ENCODE results near the gene IGSF23.
"Not testable (repeated sequence)": the region's sequence is repeated elsewhere in the genome, so short reads cannot be mapped to it uniquely, and the experiment has no call there.

The IGSF23 gene

DNA sequence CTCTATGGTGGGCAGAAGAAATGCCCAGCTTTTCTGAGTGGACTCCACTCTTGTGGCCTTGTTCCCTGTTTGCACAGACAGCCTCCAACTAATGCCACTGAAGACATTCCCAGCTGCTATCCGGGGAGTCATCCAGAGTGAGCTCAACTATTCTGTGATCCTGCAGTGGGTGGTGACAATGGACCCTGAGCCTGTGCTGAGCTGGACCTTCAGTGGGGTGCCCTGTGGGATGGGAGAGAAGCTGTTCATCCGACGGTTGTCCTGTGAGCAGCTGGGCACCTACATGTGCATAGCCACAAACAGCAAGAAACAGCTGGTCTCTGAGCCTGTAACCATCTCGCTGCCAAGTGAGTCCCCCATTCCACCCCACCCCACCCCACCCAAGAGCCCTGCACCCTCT, 10.3 kb downstream of the IGSF23 start:
- H3K27me3 ChIP-seq (replicated peaks; ENCODE audit: control insufficient read depth, insufficient read depth, low read length, poor library complexity, severe bottlenecking), result no peaks in the 10 kb centered on the region
- H3K4me3 ChIP-seq (ENCODE audit: insufficient read depth, low read depth, low read length, poor library complexity, severe bottlenecking), result no peak overlapping the region
- no peaks in the 10 kb centered on the region for H3K36me3 ChIP-seq (ENCODE audit: control insufficient read depth, insufficient read depth, low read length)
- H3K9me3 ChIP-seq (ENCODE audit: control insufficient read depth, low read length), result no peaks in the 10 kb centered on the region
- H3K4me1 ChIP-seq (ENCODE audit: control insufficient read depth, insufficient read depth, low read length, poor library complexity, severe bottlenecking), result no peaks in the 10 kb centered on the region
- DNase-seq, result no peak
- H3K27ac ChIP-seq (ENCODE audit: insufficient read depth, low read length, poor library complexity, severe bottlenecking), result no peak overlapping the region

DNA sequence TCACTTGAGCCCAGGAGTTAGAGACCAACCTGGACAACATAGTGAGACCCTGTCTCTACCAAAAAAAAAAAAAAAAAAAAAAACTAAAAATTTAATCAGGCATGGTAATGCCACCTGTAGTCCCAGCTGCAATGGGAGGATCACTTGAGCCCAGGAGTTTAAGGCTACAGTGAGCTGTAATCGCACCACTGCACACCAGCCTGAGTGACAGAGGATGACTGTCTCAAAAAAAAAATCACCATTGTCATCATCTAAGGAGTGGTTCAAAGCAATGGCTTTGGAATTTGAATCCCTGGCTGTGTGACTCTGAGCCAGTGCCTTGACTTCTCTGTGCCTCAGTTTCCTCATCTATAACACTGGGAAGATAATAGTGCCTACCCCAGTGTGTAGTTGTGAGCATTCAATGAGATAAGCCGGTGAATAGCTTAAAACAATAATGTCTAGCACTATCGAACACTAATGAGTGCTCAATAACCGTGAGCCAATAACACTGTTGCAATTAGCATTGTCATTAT, 11.5 kb downstream of the IGSF23 start:
- H3K27me3 ChIP-seq (replicated peaks; ENCODE audit: control insufficient read depth, insufficient read depth, low read length, poor library complexity, severe bottlenecking), result no peaks in the 10 kb centered on the region
- H3K4me3 ChIP-seq (ENCODE audit: insufficient read depth, low read depth, low read length, poor library complexity, severe bottlenecking), result no peak overlapping the region
- no peaks in the 10 kb centered on the region for H3K9me3 ChIP-seq (ENCODE audit: control insufficient read depth, low read length)
- no peak for DNase-seq
- no peak overlapping the region for H3K27ac ChIP-seq (ENCODE audit: insufficient read depth, low read length, poor library complexity, severe bottlenecking)
- H3K36me3 ChIP-seq (ENCODE audit: control insufficient read depth, insufficient read depth, low read length), result no peaks in the 10 kb centered on the region
- no peaks in the 10 kb centered on the region for H3K4me1 ChIP-seq (ENCODE audit: control insufficient read depth, insufficient read depth, low read length, poor library complexity, severe bottlenecking)

DNA sequence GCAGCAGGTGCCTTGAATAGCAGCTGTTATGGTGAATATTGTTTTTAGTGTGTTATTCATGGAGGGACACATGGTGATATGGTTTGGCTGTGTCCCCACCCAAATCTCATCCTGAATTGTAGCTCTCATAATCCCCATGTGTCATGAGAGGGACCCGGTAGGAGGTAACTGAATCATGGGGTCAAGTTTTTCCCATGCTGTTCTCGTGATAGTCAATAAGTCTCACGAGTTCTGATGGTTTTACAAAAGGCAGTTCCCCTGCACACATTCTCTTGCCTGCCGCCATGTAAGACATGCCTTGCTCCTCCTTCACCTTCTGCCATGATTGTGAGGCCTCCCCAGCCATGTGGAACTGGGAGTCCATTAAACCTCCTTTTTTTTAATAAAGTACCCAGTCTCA, 12.3 kb downstream of the IGSF23 start:
- H3K36me3 ChIP-seq (ENCODE audit: control insufficient read depth, insufficient read depth, low read length); H3K27me3 ChIP-seq (replicated peaks; ENCODE audit: control insufficient read depth, insufficient read depth, low read length, poor library complexity, severe bottlenecking); H3K27ac ChIP-seq (ENCODE audit: insufficient read depth, low read length, poor library complexity, severe bottlenecking); DNase-seq; H3K4me3 ChIP-seq (ENCODE audit: insufficient read depth, low read depth, low read length, poor library complexity, severe bottlenecking); H3K9me3 ChIP-seq (ENCODE audit: control insufficient read depth, low read length); H3K4me1 ChIP-seq (ENCODE audit: control insufficient read depth, insufficient read depth, low read length, poor library complexity, severe bottlenecking): not testable (repeated sequence)

DNA sequence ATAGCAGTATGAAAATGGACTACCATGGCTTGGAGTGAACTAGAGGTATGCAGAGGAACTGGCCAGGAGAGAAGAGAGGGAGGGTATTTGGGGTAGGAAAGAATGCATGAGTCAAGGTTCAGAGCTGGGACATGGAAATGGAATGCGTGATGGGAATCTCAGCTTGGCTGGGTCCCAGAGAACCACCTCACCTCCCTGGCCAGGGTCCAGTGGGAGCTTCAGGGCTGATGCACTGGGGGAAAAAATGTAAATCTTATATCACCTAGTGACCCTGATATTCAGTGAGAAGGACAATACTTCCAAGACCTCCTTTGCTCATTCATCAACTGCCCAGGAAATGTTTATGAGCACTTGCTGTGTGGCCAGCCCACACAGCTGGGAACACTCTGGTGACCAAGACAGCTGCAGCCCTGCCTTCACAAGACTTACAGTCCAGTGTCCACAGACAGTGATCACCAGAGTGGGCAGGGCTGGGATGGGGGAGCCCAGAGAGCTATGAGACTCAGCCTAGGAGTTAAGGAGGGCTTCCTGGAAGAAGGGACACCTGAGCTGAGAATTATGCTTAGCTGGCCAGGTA, 12.8 kb downstream of the IGSF23 start:
- no peaks in the 10 kb centered on the region for H3K9me3 ChIP-seq (ENCODE audit: control insufficient read depth, low read length)
- H3K4me1 ChIP-seq (ENCODE audit: control insufficient read depth, insufficient read depth, low read length, poor library complexity, severe bottlenecking), result no peaks in the 10 kb centered on the region
- no peak overlapping the region for H3K4me3 ChIP-seq (ENCODE audit: insufficient read depth, low read depth, low read length, poor library complexity, severe bottlenecking)
- no peak overlapping the region for H3K27ac ChIP-seq (ENCODE audit: insufficient read depth, low read length, poor library complexity, severe bottlenecking)
- no peaks in the 10 kb centered on the region for H3K36me3 ChIP-seq (ENCODE audit: control insufficient read depth, insufficient read depth, low read length)
- no peak for DNase-seq
- no peaks in the 10 kb centered on the region for H3K27me3 ChIP-seq (replicated peaks; ENCODE audit: control insufficient read depth, insufficient read depth, low read length, poor library complexity, severe bottlenecking)

DNA sequence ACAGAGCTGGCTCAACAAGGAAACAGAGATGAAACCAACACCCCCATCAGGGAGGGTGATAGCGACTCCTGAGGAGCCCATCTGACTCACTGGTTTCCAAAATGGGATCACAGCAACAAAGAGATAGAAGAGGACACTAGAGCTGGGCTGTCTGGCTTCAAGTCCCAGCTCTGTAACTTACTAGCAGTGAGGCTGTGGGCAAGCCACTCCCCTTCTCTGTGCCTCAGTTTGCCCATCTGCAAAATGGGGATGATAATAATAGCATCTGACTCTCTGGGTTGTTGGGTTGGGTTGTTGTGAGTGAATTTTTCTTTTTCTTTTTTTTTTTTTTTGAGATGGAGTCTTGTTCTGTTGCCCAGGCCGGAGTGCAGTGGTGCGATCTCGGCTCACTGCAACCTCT, 14.3 kb downstream of the IGSF23 start:
- H3K36me3 ChIP-seq (ENCODE audit: control insufficient read depth, insufficient read depth, low read length), result no peaks in the 10 kb centered on the region
- H3K27me3 ChIP-seq (replicated peaks; ENCODE audit: control insufficient read depth, insufficient read depth, low read length, poor library complexity, severe bottlenecking), result no peaks in the 10 kb centered on the region
- H3K4me1 ChIP-seq (ENCODE audit: control insufficient read depth, insufficient read depth, low read length, poor library complexity, severe bottlenecking), result no peaks in the 10 kb centered on the region
- DNase-seq, result no peak
- no peaks in the 10 kb centered on the region for H3K9me3 ChIP-seq (ENCODE audit: control insufficient read depth, low read length)
- H3K4me3 ChIP-seq (ENCODE audit: insufficient read depth, low read depth, low read length, poor library complexity, severe bottlenecking), result no peak overlapping the region
- no peak overlapping the region for H3K27ac ChIP-seq (ENCODE audit: insufficient read depth, low read length, poor library complexity, severe bottlenecking)

DNA sequence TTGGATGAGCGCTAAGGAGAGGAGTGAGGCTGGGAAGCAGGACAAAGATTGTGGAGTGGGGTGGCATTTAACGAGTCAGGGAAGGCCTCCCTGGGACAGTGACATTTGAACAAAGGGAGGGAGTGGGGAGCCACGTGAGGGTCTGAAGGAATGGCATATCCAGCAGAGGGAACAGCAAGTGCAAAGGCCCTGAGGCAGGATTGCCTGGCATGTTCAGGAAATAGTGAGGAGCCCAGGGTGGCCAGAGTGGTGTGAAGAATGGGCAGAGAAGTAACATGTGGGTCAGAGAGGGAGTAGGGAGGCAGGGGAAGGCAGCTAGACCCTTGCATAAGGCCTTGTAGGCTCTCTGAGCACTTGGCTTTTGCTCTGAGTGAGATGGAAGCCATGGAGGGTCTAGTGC, 15.4 kb downstream of the IGSF23 start:
- Histone ChIP-seq H3K27me3 (replicated peaks; ENCODE audit: control insufficient read depth, insufficient read depth, low read length, poor library complexity, severe bottlenecking) (no peaks in the 10 kb centered on the region), H3K4me3 (ENCODE audit: insufficient read depth, low read depth, low read length, poor library complexity, severe bottlenecking) (no peak overlapping the region), H3K27ac (ENCODE audit: insufficient read depth, low read length, poor library complexity, severe bottlenecking) (no peak overlapping the region), H3K9me3 (ENCODE audit: control insufficient read depth, low read length) (no peaks in the 10 kb centered on the region), H3K36me3 (ENCODE audit: control insufficient read depth, insufficient read depth, low read length) (no peaks in the 10 kb centered on the region), H3K4me1 (ENCODE audit: control insufficient read depth, insufficient read depth, low read length, poor library complexity, severe bottlenecking) (no peaks in the 10 kb centered on the region)
- no peak for DNase-seq

DNA sequence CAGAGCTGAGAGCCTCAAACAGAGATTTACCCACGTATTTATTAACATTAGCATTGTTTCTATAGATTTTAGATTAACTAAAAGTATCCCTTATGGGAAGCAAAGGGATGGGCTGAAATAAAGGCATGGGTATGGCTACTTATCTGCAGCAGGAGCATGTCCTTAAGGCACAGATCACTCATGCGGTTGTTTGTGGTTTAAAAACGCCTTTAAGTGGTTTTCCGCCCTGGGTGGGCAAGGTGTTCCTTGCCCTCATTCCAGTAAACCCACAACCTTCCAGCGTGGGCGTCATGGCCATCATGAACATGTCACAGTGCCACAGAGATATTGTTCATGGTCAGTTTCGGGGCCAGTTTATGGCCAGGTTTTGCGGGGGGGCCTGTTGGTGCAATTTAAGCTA, 18.2 kb downstream of the IGSF23 start:
- not testable (repeated sequence) for H3K36me3 ChIP-seq (ENCODE audit: control insufficient read depth, insufficient read depth, low read length); H3K27ac ChIP-seq (ENCODE audit: insufficient read depth, low read length, poor library complexity, severe bottlenecking); H3K4me3 ChIP-seq (ENCODE audit: insufficient read depth, low read depth, low read length, poor library complexity, severe bottlenecking); H3K27me3 ChIP-seq (replicated peaks; ENCODE audit: control insufficient read depth, insufficient read depth, low read length, poor library complexity, severe bottlenecking); H3K4me1 ChIP-seq (ENCODE audit: control insufficient read depth, insufficient read depth, low read length, poor library complexity, severe bottlenecking); H3K9me3 ChIP-seq (ENCODE audit: control insufficient read depth, low read length); DNase-seq

DNA sequence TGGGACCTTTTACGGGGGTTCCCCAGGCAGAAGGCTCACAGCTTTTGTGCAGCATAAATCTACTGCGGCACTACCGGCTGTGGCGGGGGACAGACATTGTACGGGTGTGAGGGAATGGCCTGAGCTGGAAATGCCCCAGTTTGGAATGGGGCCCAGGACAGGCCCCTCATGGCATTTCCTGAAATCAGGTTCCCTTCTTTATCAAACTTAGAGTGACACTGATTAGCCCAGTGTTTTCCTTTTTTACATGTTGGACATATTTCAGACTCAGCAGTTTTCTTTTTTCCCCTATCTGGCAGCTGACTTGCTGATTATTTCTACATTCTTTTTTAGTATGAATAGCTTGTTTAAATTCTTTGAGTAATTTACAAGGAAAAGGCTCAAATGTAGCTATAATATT, 20.7 kb downstream of the IGSF23 start:
- H3K9me3 ChIP-seq (ENCODE audit: control insufficient read depth, low read length); DNase-seq; H3K27ac ChIP-seq (ENCODE audit: insufficient read depth, low read length, poor library complexity, severe bottlenecking); H3K4me3 ChIP-seq (ENCODE audit: insufficient read depth, low read depth, low read length, poor library complexity, severe bottlenecking); H3K36me3 ChIP-seq (ENCODE audit: control insufficient read depth, insufficient read depth, low read length); H3K27me3 ChIP-seq (replicated peaks; ENCODE audit: control insufficient read depth, insufficient read depth, low read length, poor library complexity, severe bottlenecking); H3K4me1 ChIP-seq (ENCODE audit: control insufficient read depth, insufficient read depth, low read length, poor library complexity, severe bottlenecking): not testable (repeated sequence)

DNA sequence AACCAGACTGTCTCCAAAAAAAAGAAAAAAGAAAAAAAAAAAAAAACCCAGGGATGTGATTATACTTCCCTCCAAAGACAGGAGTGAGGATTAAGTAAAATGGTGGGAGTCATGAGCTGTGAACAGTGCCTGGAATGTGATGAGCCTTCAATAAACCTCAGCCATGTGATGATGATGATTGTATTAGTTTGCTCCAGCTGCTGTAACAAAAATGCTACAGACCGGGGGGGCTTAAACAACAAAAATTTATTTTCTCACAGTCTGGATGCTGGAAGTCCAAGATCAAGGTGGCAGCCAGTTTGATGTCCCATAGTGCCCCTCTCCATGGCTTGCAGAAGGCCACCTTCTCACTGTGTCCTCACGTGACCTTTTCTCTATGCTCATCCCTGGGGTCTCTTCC, 21.4 kb downstream of the IGSF23 start:
- Histone ChIP-seq H3K4me1 (ENCODE audit: control insufficient read depth, insufficient read depth, low read length, poor library complexity, severe bottlenecking) (no peaks in the 10 kb centered on the region), H3K27ac (ENCODE audit: insufficient read depth, low read length, poor library complexity, severe bottlenecking) (no peak overlapping the region), H3K9me3 (ENCODE audit: control insufficient read depth, low read length) (no peaks in the 10 kb centered on the region)

DNA sequence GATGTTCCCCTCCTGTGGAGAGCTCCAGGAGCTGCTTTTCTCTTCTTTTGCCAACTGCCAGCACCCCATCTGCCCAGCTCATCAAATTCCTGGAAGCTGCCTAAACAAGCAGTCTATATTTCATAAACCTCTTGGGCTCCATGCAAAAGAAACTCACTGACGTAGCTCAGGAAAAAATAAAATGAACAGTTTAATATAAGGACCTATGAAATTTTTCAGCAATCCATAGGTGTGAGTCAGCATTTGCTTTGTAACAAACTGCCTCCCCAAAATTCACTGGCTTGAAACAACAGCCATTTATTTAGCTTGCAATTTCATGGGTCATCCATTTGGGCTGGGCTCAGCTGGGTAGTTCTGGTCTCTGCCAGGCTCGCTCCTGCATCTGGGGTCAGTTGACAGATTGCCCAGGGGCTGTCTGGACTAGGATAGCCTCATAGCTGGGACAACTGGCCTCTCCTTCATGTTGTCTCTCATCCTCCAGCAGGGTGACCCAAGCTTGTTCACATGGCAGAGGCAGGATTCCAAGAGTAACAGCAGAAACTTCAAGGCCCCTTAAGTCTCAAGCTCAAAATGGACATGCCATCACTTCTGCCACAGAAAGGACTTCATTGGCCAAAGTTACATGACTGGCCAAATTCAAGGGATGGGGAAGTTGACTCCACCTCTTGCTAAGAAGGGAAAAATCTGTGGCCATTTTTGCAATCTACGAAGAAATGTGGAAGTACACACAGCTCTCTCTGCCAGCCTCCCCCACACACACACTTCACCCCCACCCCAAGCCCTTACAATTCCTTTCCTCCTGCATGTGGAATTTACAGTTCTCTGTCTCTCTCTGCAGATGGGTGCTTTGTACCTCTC, 22.4 kb downstream of the IGSF23 start:
- Histone ChIP-seq H3K27me3 (replicated peaks; ENCODE audit: control insufficient read depth, insufficient read depth, low read length, poor library complexity, severe bottlenecking) (no peaks in the 10 kb centered on the region), H3K9me3 (ENCODE audit: control insufficient read depth, low read length) (no peaks in the 10 kb centered on the region), H3K27ac (ENCODE audit: insufficient read depth, low read length, poor library complexity, severe bottlenecking) (no peak overlapping the region), H3K4me1 (ENCODE audit: control insufficient read depth, insufficient read depth, low read length, poor library complexity, severe bottlenecking) (no peaks in the 10 kb centered on the region), H3K4me3 (ENCODE audit: insufficient read depth, low read depth, low read length, poor library complexity, severe bottlenecking) (no peak overlapping the region), H3K36me3 (ENCODE audit: control insufficient read depth, insufficient read depth, low read length) (no peaks in the 10 kb centered on the region)
- no peak for DNase-seq

More for the DNA sequence above, 21.4 kb downstream of the IGSF23 start:
- H3K27me3 ChIP-seq (replicated peaks; ENCODE audit: control insufficient read depth, insufficient read depth, low read length, poor library complexity, severe bottlenecking), result no peaks in the 10 kb centered on the region
- DNase-seq, result no peak
- no peaks in the 10 kb centered on the region for H3K36me3 ChIP-seq (ENCODE audit: control insufficient read depth, insufficient read depth, low read length)
- H3K4me3 ChIP-seq (ENCODE audit: insufficient read depth, low read depth, low read length, poor library complexity, severe bottlenecking), result no peak overlapping the region
